Thoracic aorta (tissue), 2 donors: Measurements from ENCODE around the gene EEFSEC. TPM values are rescaled to one million over a fixed set of nuclear protein-coding genes. Genes with fewer than 3 reads are reported as not detected.

Source experiments
- ATAC-seq: fragments of 150-250 bp; one replicate; pipeline ENCODE4 v1.8.0; 2017; ENCODE audit warnings: low read depth; ENCODE audit not compliant: insufficient number of reproducible peaks, low FRiP score
- DNase-seq: peaks from one replicate; pipeline ENCODE4 v3.0.0-alpha.2; 2020; ENCODE audit warnings: low spot score
- H3K27ac ChIP-seq, 2 donors: fragments of 200-600 bp; sonication (generic); 1 replicate in 1 of 2; 2 replicates in 1 of 2; pipeline ENCODE4 v1.5.1; 2016; ENCODE audit warnings: mild to moderate bottlenecking in 2 of 2, moderate library complexity in 2 of 2
- H3K27me3 ChIP-seq: fragments of 200-600 bp; sonication (generic); replicated peaks from 2 replicates; pipeline ENCODE4 v1.6.0; 2016; ENCODE audit warnings: mild to moderate bottlenecking; ENCODE audit not compliant: insufficient read depth
- H3K36me3 ChIP-seq: fragments of 200-600 bp; sonication (generic); one replicate; pipeline ENCODE4 v1.5.1; 2016
- H3K4me1 ChIP-seq, 2 donors: fragments of 200-600 bp; sonication (generic); 1 replicate in 1 of 2; 2 replicates in 1 of 2; pipeline versions ENCODE4 v1.5.1 to v1.6.0; 2016; ENCODE audit warnings: low read depth in 2 of 2, mild to moderate bottlenecking in 1 of 2; ENCODE audit not compliant: control insufficient read depth in 1 of 2
- H3K4me3 ChIP-seq: fragments of 200-600 bp; sonication (generic); 2 replicates; pipeline ENCODE4 v1.5.1; 2016; ENCODE audit warnings: mild to moderate bottlenecking
- H3K9me3 ChIP-seq: fragments of 200-600 bp; sonication (generic); 2 replicates; pipeline ENCODE4 v1.5.1; 2016
- CTCF ChIP-seq: fragments of 200-600 bp; sonication (generic); IDR thresholded peaks from one replicate; pipeline ENCODE4 v1.5.1; 2019; ENCODE audit warnings: antibody characterized with exemption
- total RNA-seq, 2 donors: library from RNA; depleted of rRNA; stranded (reverse); fragments of >200 nt; gene quantifications; one replicate each; pipeline versions ENCODE4 v1.1.0 to v1.2.3, GENCODE V29; 2016

Gene EEFSEC
- total RNA-seq, 2 donors from 2014 or later, result 16.1 to 17.5 TPM

GRCh38 chr3:128434524-128434923 lies 281.2 kb downstream of the EEFSEC start:
- Histone ChIP-seq H3K4me1 (peaks cover 6 to 12% of the 10 kb centered on the region in 2 donors), H3K4me3 (no peak overlapping the region), H3K27me3 (no peaks in the 10 kb centered on the region), H3K27ac (no peak overlapping the region), H3K9me3 (no peaks in the 10 kb centered on the region), H3K36me3 (no peaks in the 10 kb centered on the region)
- DNase-seq (no peak), ATAC-seq (no peak)
- no peak for TF ChIP-seq CTCF

- H3K4me3 ChIP-seq, result no peak overlapping the region
- TF ChIP-seq CTCF, result no peak
- no peak overlapping the region for H3K27ac ChIP-seq
- H3K4me1 ChIP-seq, result peaks cover 6 to 12% of the 10 kb centered on the region in 2 donors
- ATAC-seq (no peak), DNase-seq (no peak)
- H3K36me3 ChIP-seq, result no peaks in the 10 kb centered on the region
- no peaks in the 10 kb centered on the region for H3K27me3 ChIP-seq
- H3K9me3 ChIP-seq, result no peaks in the 10 kb centered on the region
These were observed 281.8 kb downstream of the EEFSEC start for GRCh38 chr3:128435058-128435457.

- Histone ChIP-seq H3K27me3 (no peaks in the 10 kb centered on the region), H3K4me1 (peaks cover 6 to 12% of the 10 kb centered on the region in 2 donors), H3K4me3 (no peak overlapping the region), H3K36me3 (no peaks in the 10 kb centered on the region), H3K27ac (no peak overlapping the region), H3K9me3 (no peaks in the 10 kb centered on the region)
- TF ChIP-seq CTCF, result no peak
- ATAC-seq (no peak), DNase-seq (no peak)
These were observed 282.3 kb downstream of the EEFSEC start for GRCh38 chr3:128435561-128435960.

DNA sequence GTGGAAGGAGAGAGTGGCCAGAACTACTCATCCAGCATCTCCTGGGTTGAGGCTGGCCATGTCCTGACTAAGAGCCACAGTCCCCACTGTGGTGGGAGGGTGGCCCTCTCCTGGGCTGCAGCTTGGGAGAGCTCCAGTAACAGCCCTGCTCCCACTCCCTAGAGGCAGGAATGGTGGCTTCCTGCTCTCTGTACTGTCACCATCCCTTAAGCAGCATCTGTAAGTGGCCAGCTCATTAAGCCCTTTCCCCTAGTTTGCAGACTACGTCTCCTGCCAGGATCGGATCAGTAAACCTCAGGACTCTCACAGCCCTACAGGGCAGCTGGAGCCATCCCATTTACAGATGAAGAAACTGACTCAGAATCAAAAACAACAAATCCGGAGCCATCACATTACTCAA lies 282.9 kb downstream of the EEFSEC start:
- peaks cover 6 to 12% of the 10 kb centered on the region in 2 donors for H3K4me1 ChIP-seq
- H3K4me3 ChIP-seq, result no peak overlapping the region
- DNase-seq, result no peak
- H3K36me3 ChIP-seq, result no peaks in the 10 kb centered on the region
- H3K27ac ChIP-seq, result no peak overlapping the region
- ATAC-seq, result no peak
- H3K27me3 ChIP-seq, result no peaks in the 10 kb centered on the region
- TF ChIP-seq CTCF, result no peak
- no peaks in the 10 kb centered on the region for H3K9me3 ChIP-seq

- Histone ChIP-seq H3K36me3 (no peaks in the 10 kb centered on the region), H3K9me3 (no peaks in the 10 kb centered on the region), H3K4me3 (no peak overlapping the region), H3K27me3 (no peaks in the 10 kb centered on the region), H3K4me1 (no peaks in the 10 kb centered on the region), H3K27ac (no peak overlapping the region)
- no peak for DNase-seq
- ATAC-seq, result no peak
- no peak for TF ChIP-seq CTCF
These were observed 285.3 kb downstream of the EEFSEC start for GRCh38 chr3:128438488-128439072.
